CMK (cell line): ENCODE measurements around the gene F8A1.
"Not testable (repeated sequence)": the region's sequence is repeated elsewhere in the genome, so short reads cannot be mapped to it uniquely, and the experiment has no call there.

Experiments
- DNase-seq: peaks from one replicate; pipeline ENCODE4 v3.0.0-alpha.2; 2010; ENCODE audit warnings: low read depth

Gene F8A1

DNA sequence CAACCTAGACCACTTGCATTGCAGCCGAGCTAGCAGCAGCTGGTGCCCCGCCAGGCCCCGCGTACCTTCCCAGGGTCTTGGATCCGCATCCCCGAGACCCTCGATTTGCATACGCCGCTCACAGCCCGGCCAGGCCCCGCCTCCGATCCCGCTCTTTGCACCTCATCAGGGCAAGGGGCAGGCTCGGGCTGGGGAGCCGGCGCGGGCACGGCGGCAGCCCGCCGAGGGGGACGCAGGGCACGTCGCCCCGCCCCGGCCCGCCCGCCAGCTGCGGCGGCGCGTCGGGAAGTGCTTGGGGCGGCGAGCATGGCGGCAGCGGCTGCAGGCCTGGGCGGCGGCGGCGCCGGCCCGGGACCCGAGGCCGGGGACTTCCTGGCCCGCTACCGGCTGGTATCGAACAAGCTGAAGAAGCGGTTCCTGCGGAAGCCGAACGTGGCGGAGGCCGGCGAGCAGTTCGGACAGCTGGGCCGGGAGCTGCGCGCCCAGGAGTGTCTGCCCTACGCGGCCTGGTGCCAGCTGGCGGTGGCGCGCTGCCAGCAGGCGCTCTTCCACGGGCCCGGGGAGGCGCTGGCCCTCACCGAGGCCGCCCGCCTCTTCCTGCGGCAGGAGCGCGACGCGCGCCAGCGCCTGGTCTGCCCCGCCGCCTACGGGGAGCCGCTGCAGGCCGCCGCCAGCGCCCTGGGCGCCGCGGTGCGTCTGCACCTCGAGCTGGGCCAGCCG is at the start of gene F8A1:
TSS of gene F8A1 (plus strand) at position 287 of the 720 bp plus-strand sequence. CDS start at position 307, 20 bp downstream.
- DNase-seq, result not testable (repeated sequence)

DNA sequence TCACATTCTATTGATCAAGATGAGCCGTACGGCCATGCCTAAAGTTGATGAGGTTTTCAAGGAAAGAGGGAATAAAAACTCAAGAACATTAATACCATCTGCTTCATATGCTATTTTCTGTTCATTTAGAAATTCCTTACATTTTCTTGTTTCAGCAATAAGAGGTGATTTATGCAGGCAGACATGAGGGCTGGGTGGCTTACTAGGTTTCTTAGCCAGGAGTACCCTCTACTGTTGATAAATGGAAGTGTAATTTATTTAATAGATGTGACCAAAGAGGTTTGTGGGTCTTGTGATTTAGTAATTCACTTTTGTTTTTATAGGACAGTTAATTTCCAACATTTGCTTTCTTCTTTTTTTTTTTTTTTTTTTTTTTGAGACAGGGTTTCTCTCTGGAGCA is 45.3 kb upstream of the F8A1 start:
- peak; percentile 9 for DNase-seq

DNA sequence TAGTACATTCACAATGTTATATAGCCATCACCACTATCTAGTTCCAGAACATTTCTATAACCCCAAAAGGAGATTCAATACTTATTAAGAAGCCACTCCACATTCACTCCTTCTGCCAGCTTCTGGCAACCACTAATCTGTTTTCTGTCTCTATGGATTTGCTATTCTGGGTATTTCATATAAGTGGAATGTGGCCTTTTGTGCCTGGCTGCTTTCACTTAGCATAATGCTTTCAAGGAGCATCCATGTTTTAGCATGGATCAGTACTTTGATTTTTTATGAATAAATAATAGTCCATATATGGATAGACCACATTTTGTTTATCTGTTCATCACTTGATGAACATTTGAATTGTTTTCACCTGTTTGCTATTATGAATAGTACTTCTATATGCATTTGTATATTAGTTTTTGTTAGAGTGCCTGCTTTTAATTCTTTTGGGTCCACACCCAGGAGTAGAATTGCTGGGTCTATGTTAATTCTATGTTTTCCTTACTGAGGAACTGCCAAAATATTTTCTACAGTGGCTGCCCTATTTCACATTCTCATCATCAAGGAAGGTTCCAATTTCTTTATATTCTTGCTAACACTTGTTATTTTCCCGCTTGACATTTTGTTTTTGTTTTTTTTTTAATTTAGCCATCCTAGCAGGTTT is 35.1 kb upstream of the F8A1 start:
- DNase-seq, result no peak

DNA sequence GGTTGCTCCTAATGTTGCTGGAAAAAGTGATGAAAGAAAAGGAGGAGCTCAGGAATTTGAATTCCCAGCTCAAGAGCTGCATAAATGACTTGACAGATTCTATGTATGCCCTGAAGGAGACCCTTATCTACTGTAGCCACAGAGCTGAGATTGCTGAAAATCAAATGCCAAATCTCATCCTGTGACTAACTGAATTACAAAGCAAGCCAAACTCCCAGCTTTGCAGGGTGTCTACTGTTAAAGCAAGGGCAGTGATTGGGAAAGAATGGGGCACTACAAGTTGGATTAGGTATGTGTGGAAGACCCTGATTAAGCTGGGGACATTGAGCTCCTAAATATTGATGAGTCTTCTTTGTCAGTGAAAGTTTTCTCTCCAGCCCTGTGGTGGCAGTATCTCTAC is 30.9 kb upstream of the F8A1 start:
- DNase-seq, result no peak

DNA sequence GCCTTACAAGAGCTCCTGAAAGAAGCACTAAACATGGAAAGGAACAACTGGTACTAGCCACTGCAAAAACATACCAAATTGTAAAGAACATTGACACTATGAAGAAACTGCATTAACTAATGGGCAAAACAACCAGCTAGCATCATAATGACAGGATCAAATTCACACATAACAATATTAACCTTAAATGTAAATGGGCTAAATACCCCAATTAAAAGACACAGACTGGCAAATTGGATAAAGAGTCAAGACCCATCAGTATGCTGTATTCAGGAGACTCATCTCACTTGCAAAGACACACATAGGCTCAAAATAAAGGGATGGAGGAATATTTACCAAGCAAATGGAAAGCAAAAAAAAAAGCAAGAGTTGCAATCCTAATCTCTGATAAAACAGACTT is 17.6 kb upstream of the F8A1 start:
- not testable (repeated sequence) for DNase-seq

DNA sequence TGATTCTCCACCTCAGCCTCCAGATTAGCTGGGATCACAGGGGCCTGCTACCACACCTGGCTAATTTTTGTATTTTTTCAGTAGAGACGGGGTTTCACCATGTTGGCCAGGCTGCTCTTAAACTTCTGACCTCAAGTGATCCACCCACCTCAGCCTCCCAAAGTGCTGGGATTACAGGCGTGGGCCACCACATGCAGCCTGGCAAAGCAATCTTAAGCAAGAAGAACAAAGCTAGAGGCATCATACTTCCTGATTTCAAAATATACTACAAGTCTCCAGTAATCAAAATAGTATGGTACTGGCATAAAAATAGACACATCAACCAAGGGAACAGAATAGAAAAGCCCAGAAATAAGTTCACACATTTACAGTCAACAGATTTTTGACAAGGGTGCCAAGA is 12.8 kb upstream of the F8A1 start:
- DNase-seq, result no peak

DNA sequence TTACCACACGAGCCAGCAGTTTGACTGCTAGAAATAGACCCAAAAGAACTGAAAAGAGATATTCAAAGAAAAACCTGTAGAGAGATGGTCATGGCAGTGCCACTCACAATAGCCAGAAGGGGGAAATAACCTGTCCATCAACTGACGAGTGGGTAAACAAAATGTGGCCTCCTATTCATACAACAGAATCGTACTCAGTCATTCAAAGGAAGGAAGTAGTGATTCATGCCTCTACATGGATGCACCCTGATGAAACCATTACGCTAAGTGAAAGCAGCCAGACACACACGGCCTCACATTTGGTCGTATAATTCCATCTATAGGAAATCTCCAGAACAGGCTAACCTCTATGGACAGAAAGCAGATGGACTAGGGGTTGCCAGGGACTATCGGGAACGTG is 2.1 kb upstream of the F8A1 start:
- DNase-seq, result not testable (repeated sequence)

DNA sequence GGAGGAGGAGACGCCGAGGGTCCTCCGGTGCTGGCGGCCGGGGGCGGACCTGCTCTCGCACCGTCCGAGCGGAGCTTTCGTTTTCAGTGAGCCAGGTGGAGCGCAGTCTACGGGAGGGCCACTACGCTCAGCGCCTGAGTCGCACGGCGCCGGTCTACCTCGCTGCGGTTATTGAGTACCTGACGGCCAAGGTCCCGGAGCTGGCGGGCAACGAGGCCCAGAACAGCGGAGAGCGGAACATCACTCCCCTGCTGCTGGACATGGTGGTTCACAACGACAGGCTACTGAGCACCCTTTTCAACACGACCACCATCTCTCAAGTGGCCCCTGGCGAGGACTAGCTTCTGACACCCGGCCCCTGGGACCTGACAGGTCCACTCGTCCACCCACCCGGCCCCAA is 1.1 kb upstream of the F8A1 start:
- DNase-seq, result not testable (repeated sequence)

DNA sequence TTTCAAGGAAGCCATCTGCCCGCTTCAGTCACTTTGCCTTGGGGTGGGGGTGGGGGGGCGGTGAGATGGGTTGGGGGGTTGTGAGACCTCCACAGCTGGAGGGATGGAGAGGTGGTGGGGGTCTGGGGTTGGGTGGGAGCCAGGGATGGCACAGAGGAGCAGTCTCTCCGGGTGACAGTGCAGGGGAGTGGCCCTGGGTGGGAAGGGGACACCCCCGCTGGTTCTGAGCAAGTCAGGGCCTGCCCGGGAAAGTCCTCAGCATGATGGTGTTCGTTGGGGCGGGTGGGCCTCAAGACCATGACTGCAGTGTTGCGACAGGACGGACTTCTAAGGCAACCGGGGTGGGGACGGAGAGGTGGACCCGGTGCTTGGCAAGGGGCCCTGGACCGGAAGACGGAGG is 606 bp upstream of the F8A1 start:
- not testable (repeated sequence) for DNase-seq

DNA sequence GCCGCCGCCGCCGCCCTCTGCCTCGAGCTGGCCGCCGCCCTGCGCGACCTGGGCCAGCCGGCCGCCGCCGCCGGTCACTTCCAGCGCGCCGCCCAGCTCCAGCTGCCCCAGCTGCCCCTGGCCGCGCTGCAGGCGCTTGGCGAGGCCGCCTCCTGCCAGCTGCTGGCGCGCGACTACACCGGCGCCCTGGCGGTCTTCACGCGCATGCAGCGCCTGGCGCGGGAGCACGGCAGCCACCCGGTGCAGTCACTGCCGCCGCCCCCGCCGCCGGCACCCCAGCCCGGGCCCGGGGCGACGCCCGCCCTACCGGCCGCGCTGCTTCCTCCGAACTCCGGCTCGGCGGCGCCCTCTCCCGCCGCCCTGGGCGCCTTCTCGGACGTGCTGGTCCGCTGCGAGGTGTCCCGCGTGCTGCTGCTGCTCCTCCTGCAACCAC is 650 bp downstream of the F8A1 start:
- DNase-seq, result not testable (repeated sequence)

DNA sequence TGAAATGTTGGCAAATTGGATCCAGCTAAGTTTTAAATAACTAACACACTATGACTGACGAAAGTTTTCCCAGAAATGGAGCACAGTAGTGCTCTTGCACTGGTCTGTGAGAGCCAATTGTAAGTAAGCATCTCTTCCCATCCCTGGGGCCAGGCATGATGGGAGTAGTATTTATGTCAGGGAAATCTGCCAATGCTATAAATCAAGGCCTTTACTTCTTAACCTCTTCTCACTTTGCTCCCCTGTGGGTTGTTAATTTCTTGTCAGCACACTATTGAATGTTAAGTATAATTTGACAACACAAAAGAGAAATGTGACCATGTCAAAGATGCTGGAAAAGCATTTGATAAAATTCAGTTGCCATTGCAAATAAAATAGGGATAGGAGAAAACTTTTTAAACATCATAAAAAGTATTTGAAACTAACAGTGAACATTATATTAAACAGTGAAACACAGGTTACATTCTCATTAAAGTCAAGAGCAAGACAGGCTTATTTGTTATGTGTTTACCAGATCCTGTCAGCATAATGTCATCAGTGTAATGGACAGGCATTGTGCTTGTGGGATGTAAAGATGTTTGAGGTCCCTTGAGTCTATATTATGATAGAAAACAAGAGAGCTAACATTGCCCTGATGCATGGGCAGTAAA is 5.0 kb downstream of the F8A1 start:
- DNase-seq, result no peak

DNA sequence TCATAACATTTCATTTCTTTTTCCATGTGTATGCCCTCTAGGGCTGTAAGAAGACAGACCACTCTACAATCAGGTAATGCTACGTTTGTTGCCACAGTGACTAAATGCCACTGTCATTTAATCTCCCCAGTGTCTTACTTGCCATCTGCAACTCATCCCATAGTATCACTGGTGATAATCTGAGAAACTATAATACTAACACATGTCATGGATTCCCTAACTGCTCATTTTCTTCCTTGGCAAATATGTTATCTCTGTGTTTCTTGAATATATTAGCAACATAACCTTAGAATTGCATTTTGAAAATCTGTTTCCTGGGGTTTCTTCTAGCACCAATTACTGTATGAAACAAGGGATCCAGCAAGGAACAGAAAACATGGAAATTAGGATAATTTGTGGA is 6.1 kb downstream of the F8A1 start:
- DNase-seq, result no peak

DNA sequence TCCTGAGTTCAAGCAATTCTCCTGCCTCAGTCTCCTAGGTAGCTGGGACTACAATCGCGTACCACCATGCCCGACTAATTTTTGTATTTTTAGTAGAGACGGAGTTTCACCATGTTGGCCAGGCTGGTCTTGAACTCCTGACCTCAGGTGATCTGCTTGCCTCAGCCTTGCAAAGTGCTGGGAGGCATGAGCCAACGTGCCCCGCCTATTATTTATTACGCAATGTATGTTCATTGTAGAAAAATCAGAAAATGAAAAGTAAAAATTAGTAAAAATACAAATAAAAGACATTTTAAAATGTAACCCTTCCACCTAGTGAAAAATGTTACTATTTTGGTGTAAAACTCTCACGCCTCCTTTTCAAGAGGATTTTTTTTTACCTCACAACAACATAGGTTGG is 14.2 kb downstream of the F8A1 start:
- no peak for DNase-seq

DNA sequence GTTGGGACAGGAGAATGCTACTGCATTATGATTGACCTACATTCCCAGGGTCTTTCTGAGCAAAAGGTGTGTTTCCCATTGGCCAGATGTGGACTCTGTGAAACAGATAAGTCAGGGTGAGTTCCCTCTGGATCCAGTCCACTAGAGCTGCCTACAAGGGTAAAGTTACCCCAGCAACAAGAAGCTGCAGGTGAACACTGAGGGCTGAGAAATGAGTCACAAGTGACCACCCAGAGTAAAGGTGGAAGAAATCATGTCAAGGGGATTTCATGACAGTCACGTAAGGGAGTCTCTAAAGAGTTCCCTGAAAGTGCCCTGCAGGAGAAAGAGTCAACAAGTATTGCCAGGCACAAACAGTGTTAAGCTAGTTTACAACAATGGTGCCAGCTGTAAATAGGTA is 16.3 kb downstream of the F8A1 start:
- DNase-seq, result no peak

DNA sequence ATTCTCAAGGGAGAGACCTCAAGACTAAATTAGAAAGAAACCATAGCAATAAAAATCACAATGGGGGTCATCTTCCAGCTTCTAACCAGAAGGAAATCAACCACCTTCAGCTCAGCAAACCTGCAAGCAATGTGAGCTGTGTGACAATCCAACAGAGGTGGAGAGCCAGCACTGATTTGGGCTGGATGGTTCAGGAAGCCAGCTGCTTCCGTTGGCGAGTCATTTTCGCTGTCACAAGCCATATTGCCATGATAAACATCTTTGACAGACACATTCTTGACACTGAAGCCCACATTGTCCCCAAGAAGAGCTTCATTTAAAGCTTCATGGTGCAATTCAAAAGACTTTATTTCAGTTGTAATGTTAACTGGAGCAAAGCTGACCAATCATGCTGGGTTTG is 22.7 kb downstream of the F8A1 start:
- no peak for DNase-seq

DNA sequence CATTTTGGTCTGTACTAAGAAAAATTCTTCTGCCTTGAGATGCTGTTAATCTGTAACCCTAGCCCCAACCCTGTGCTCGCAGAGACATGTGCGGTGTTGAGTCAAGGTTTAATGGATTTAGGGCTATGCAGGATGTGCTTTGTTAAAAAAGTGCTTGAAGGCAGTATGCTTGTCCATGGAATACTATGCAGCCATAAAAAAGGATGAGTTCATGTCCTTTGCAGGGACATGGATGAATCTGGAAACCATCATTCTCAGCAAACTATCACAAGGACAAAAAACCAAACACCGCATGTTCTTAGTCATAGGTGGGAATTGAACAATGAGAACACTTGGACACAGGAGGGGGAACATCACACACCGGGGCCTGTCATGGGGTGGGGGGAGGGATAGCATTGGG is 23.9 kb downstream of the F8A1 start:
- DNase-seq, result not testable (repeated sequence)

DNA sequence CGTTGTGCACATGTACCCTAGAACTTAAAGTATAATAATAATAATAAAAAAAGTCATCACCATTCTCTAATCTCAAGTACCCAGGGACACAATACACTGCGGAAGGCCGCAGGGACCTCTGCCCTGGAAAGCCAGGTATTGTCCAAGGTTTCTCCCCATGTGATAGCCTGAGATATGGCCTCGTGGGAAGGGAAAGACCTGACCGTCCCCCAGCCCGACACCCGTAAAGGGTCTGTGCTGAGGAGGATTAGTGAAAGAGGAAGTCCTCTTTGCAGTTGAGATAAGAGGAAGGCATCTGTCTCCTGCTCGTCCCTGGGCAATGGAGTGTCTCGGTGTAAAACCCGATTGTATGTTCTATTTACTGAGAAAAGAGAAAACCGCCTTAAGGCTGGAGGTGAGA is 24.4 kb downstream of the F8A1 start:
- not testable (repeated sequence) for DNase-seq

DNA sequence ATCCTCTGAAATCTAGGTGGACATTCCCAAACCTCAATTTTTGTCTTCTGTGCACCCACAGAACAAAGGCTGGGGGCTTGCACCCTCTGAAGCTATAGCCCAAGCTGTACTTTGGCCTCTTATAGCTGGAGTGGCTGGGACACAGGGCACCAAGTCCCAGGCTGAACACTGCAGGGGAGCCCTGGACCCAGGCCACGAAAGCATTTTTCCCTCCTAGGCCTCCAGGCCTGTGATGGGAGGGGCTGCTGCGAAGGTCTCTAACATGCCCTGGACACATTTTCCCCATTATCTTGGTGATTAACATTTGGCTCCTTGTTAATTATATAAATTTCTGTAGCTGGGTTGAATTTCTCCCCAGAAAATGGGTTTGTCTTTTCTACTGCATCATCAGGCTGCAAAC is 27.9 kb downstream of the F8A1 start:
- DNase-seq, result no peak

DNA sequence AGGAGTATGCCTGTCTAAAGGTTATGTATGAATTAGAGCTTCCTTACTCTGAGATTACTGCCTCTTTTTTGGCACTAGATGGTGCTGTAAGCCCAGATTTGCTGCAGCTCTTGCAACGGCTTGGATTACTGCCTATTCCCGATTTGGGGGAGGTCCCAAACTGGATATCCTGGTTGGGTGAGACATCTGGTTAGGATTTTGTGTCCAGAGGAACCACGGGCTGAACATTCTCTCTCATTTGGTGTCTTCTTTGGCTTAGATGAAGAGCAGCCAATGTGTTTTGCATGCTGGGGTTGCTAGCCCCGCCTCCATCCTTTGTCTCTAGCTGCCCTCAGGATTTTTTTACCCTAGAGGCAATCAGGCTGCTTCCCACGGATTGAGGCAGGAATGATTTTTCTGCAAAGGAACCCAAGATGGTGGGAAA is 31.9 kb downstream of the F8A1 start:
- peak; percentile 21 for DNase-seq

DNA sequence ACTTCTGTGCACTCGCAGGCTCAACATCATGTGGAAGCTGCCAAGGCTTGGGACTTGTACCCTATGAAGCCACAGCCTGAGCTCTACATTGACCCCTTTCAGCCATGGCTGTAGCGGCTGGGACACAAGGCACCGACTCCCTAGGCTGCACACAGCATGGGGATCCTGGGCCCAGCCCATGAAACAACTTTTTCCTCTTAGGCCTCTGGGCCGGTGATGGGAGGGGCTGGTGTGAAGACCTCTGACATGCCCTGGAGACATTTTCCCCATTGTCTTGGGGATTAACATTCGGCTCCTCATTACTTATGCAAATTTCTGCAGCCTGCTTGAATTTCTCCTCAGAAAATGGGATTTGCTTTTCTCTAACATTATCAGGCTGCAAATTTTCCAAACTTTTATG is 38.6 kb downstream of the F8A1 start:
- not testable (repeated sequence) for DNase-seq
